HG03066 (cell line): ENCODE measurements around the gene ATP1A2.

ENCODE experiments used
- ATAC-seq: cut with Tn5 transposase; IDR thresholded peaks from one replicate; pipeline ENCODE4 v1.9.1; 2021; ENCODE audit warnings: low read depth; ENCODE audit not compliant: unreplicated experiment

Gene ATP1A2

GRCh38 chr1:160115545-160116282 is at the start of gene ATP1A2:
TSS of gene ATP1A2 (plus strand) at chr1:160115759. CDS start at chr1:160115862, 103 bp downstream.
- no peak for ATAC-seq

- no peak for ATAC-seq
Observed at GRCh38 chr1:160066829-160067745, 48.5 kb upstream of the ATP1A2 start.

- no peak for ATAC-seq
Observed at GRCh38 chr1:160068225-160068624, 47.3 kb upstream of the ATP1A2 start.

- no peak for ATAC-seq
Observed at GRCh38 chr1:160069460-160070231, 45.9 kb upstream of the ATP1A2 start, which contains the start of gene KCNJ10. TSS of gene KCNJ10 (minus strand) at chr1:160070160. CDS start at chr1:160042532, 27,628 bp downstream.

- no peak for ATAC-seq
Observed at GRCh38 chr1:160070243-160071163, 45.1 kb upstream of the ATP1A2 start.

GRCh38 chr1:160071289-160071688 is 44.3 kb upstream of the ATP1A2 start:
- ATAC-seq = no peak

- no peak for ATAC-seq
Observed at GRCh38 chr1:160074865-160075264, 40.7 kb upstream of the ATP1A2 start.

- ATAC-seq = no peak
Observed at GRCh38 chr1:160075836-160076235, 39.7 kb upstream of the ATP1A2 start.

GRCh38 chr1:160076295-160076694 is 39.3 kb upstream of the ATP1A2 start:
- ATAC-seq = no peak

- ATAC-seq = no peak
Observed at GRCh38 chr1:160077486-160077885, 38.1 kb upstream of the ATP1A2 start.

- no peak for ATAC-seq
Observed at GRCh38 chr1:160078512-160079195, 36.9 kb upstream of the ATP1A2 start.

GRCh38 chr1:160079448-160079847 is 36.1 kb upstream of the ATP1A2 start:
- ATAC-seq = no peak

- ATAC-seq = no peak
Observed at GRCh38 chr1:160080381-160081100, 35.0 kb upstream of the ATP1A2 start.

- ATAC-seq = no peak
Observed at GRCh38 chr1:160081261-160081936, 34.2 kb upstream of the ATP1A2 start, which contains the start of gene KCNJ9. TSS of gene KCNJ9 (plus strand) at chr1:160081538. CDS start at chr1:160084031, 2,493 bp downstream.

GRCh38 chr1:160082487-160082886 is 33.1 kb upstream of the ATP1A2 start:
- ATAC-seq = no peak

GRCh38 chr1:160082926-160083325 is 32.6 kb upstream of the ATP1A2 start:
- ATAC-seq = no peak

- ATAC-seq = no peak
Observed at GRCh38 chr1:160083968-160084770, 31.4 kb upstream of the ATP1A2 start.
